SK-N-SH (cell line): ENCODE data around the gene ZNF44. TPM values are rescaled to one million over a fixed set of nuclear protein-coding genes. Genes with fewer than 3 reads are reported as not detected.

Source experiments
- CTCF ChIA-PET: fragments of 300-600, 350-600 bp; formaldehyde crosslinking; extraction: SDS; loops from one replicate; lab custom pipeline; 2021; lab: Yijun Ruan, JAX
- POLR2A ChIA-PET: fragments of 350-600 bp; sonication (Branson Sonifier 250); formaldehyde crosslinking; extraction: SDS; loops from one replicate; lab custom pipeline; 2020; ENCODE audit warnings: antibody characterized with exemption, inconsistent platforms; lab: Yijun Ruan, JAX
- DNase-seq: peaks from one replicate; pipeline ENCODE4 v3.0.0; 2012
- H2AFZ ChIP-seq: fragments of 200-600 bp; sonication (generic); 2 replicates; pipeline ENCODE4 v1.8.1; 2016; ENCODE audit warnings: antibody characterized with exemption, mild to moderate bottlenecking, low read depth
- H3F3A ChIP-seq: fragments of 200-600 bp; sonication (generic); replicated peaks from 2 replicates; pipeline ENCODE3; 2016; ENCODE audit warnings: antibody characterized with exemption, mild to moderate bottlenecking; ENCODE audit not compliant: insufficient read depth
- H3K27ac ChIP-seq, 2 experiments: fragments of 200-500 bp in 1 of 2; fragments of 200-600 bp in 1 of 2; sonication (Bioruptor generic) in 1 of 2; sonication (generic), shearing (Covaris generic) in 1 of 2; 2 replicates each; pipeline versions ENCODE4 v1.5.1 to v1.6.1; 2014 to 2016; ENCODE audit warnings: low read depth in 2 of 2, inconsistent platforms in 1 of 2, low read length in 1 of 2, mild to moderate bottlenecking in 1 of 2, mixed read lengths in 1 of 2
- H3K27me3 ChIP-seq: fragments of 200-600 bp; sonication (generic), shearing (Covaris generic); 2 replicates; pipeline ENCODE4 v1.6.1; 2016; ENCODE audit warnings: mixed run types; ENCODE audit not compliant: insufficient read depth
- H3K36me3 ChIP-seq, 2 experiments: fragments of 200-500 bp in 1 of 2; fragments of 200-600 bp in 1 of 2; sonication (Bioruptor generic) in 1 of 2; sonication (generic) in 1 of 2; replicated peaks in 1 of 2; 2 replicates each; pipeline versions ENCODE3 to v1.5.1; 2014 to 2016; ENCODE audit warnings: low read length in 1 of 2, mild to moderate bottlenecking in 1 of 2; ENCODE audit not compliant: insufficient read depth in 2 of 2, control insufficient read depth in 1 of 2
- H3K4me1 ChIP-seq, 2 experiments: fragments of 200-500 bp in 1 of 2; fragments of 200-600 bp in 1 of 2; sonication (Bioruptor generic) in 1 of 2; sonication (generic), shearing (Covaris generic) in 1 of 2; 2 replicates each; pipeline versions ENCODE4 v1.5.1 to v1.6.1; 2014 to 2016; ENCODE audit warnings: low read depth in 1 of 2, low read length in 1 of 2, mixed run types in 1 of 2; ENCODE audit not compliant: insufficient read depth in 2 of 2, control insufficient read depth in 1 of 2
- H3K4me2 ChIP-seq: fragments of 200-600 bp; sonication (generic), shearing (Covaris generic); 2 replicates; pipeline ENCODE4 v1.6.1; 2017; ENCODE audit warnings: mixed run types
- H3K4me3 ChIP-seq, 2 experiments: fragments of 200-500 bp in 1 of 2; fragments of 200-600 bp in 1 of 2; sonication (Bioruptor generic) in 1 of 2; sonication (generic), shearing (Covaris generic) in 1 of 2; 2 replicates each; pipeline versions ENCODE4 v1.5.1 to v1.8.1; 2014 to 2016; ENCODE audit warnings: low read depth in 2 of 2, inconsistent platforms in 1 of 2, low read length in 1 of 2, mild to moderate bottlenecking in 1 of 2, mixed read lengths in 1 of 2, moderate library complexity in 1 of 2
- H3K79me2 ChIP-seq: fragments of 200-600 bp; sonication (generic); 2 replicates; pipeline ENCODE4 v1.8.1; 2017; ENCODE audit warnings: mild to moderate bottlenecking; ENCODE audit not compliant: insufficient read depth
- H3K9ac ChIP-seq: fragments of 200-600 bp; sonication (generic); 2 replicates; pipeline ENCODE4 v1.6.1; 2017; ENCODE audit warnings: mixed run types
- H3K9me2 ChIP-seq: fragments of 200-600 bp; sonication (generic); 2 replicates; pipeline ENCODE4 v1.6.1; 2017; ENCODE audit warnings: mixed run types
- H3K9me3 ChIP-seq: fragments of 200-600 bp; sonication (generic); 2 replicates; pipeline ENCODE4 v1.6.1; 2017; ENCODE audit warnings: mixed run types, mild to moderate bottlenecking, moderate library complexity
- H4K20me1 ChIP-seq: fragments of 200-600 bp; sonication (generic); 2 replicates; pipeline ENCODE4 v1.6.1; 2017; ENCODE audit warnings: mild to moderate bottlenecking, mixed run types; ENCODE audit not compliant: insufficient read depth
- CTCF ChIP-seq: fragments of 200-600 bp; sonication (generic); IDR thresholded peaks from 2 replicates; pipeline ENCODE4 v1.6.1; 2017; ENCODE audit warnings: antibody characterized with exemption, mild to moderate bottlenecking, moderate library complexity
- EP300 ChIP-seq, 2 experiments: IDR thresholded peaks; 2 replicates each; pipeline versions ENCODE4 v1.4.0 to v1.6.1; 2012; ENCODE audit warnings: borderline replicate concordance in 1 of 2, low read depth in 1 of 2, low read length in 1 of 2
- EZH2phosphoT487 ChIP-seq: fragments of 200-600 bp; sonication (generic); IDR thresholded peaks from 2 replicates; pipeline ENCODE4 v1.6.1; 2017; ENCODE audit warnings: low read depth, mixed run types, mild to moderate bottlenecking, antibody characterized with exemption, moderate library complexity, borderline replicate concordance
- FOXJ3 ChIP-seq: sonication (generic); formaldehyde crosslinking; IDR thresholded peaks from 2 replicates; pipeline ENCODE4 v1.5.1; 2020; ENCODE audit warnings: mild to moderate bottlenecking, missing genetic modification reagents
- FOXM1 ChIP-seq: IDR thresholded peaks from 2 replicates; pipeline ENCODE4 v1.4.0; 2012; ENCODE audit warnings: low read depth, mild to moderate bottlenecking
- IRF3 ChIP-seq: fragments of 150-350 bp; IDR thresholded peaks from 2 replicates; pipeline ENCODE4 v1.6.1; 2016; ENCODE audit warnings: mild to moderate bottlenecking, low read depth, low read length
- MAX ChIP-seq: IDR thresholded peaks from 2 replicates; pipeline ENCODE4 v1.4.0; 2012; ENCODE audit warnings: low read depth
- MEF2A ChIP-seq: IDR thresholded peaks from 2 replicates; pipeline ENCODE4 v1.4.0; 2012; ENCODE audit warnings: low read depth, borderline replicate concordance
- NRF1 ChIP-seq: IDR thresholded peaks from 2 replicates; pipeline ENCODE4 v1.6.1; 2012; ENCODE audit warnings: low read depth, mild to moderate bottlenecking, low read length
- PBX3 ChIP-seq: IDR thresholded peaks from 2 replicates; pipeline ENCODE4; 2012
- POLR2AphosphoS5 ChIP-seq: IDR thresholded peaks from 2 replicates; pipeline ENCODE4 v1.6.1; 2012; ENCODE audit warnings: low read depth, low read length
- RCOR1 ChIP-seq: fragments of 150-350 bp; IDR thresholded peaks from 2 replicates; pipeline ENCODE4 v1.6.1; 2017; ENCODE audit warnings: antibody characterized with exemption, low read length
- REST ChIP-seq: IDR thresholded peaks from 2 replicates; pipeline ENCODE4 v1.6.1; 2012; ENCODE audit warnings: mild to moderate bottlenecking, low read depth, low read length, moderate library complexity
- SIN3A ChIP-seq: IDR thresholded peaks from 2 replicates; pipeline ENCODE4 v1.6.1; 2012; ENCODE audit warnings: low read depth, mild to moderate bottlenecking, low read length, moderate library complexity, borderline replicate concordance
- TAF1 ChIP-seq: IDR thresholded peaks from 2 replicates; pipeline ENCODE4 v1.6.1; 2012; ENCODE audit warnings: low read depth, mild to moderate bottlenecking, low read length, moderate library complexity, borderline replicate concordance
- WGBS: methylation state at CpG from one replicate; pipeline ENCODE4 v1.1.6; 2017; ENCODE audit warnings: low lambda C conversion rate; 5-methylcytosine and 5-hydroxymethylcytosine counted together
- polyA plus RNA-seq, 3 experiments: library from polyadenylated mRNA; depleted of rRNA; stranded (reverse); fragments of >200 nt; gene quantifications; 2 replicates each; pipeline ENCODE4 v1.2.3, GENCODE V29; 2012

ZNF44 gene
- polyA plus RNA-seq, 1 of the 3 experiments (the other 2 are of a cell fraction) = 3.6 TPM

- no peak overlapping the region for H2AFZ ChIP-seq
- peaks cover 0 to 13% of the 10 kb centered on the region in 2 experiments for H3K36me3 ChIP-seq
- no peaks in the 10 kb centered on the region for H3K27me3 ChIP-seq
- no peak for DNase-seq
- TF ChIP-seq POLR2AphosphoS5 = no peak
- TF ChIP-seq RCOR1 = no peak
- no peak for TF ChIP-seq CTCF
- no peak for TF ChIP-seq TAF1
- no peaks in the 10 kb centered on the region for H3K4me1 ChIP-seq
- no peaks in the 10 kb centered on the region for H3K9me2 ChIP-seq
- ChIA-PET POLR2A (no interaction called here), CTCF (no interaction called here)
- peaks cover 80% of the 10 kb centered on the region for H3K79me2 ChIP-seq
- H3K4me3 ChIP-seq = no peak overlapping the region
- H3F3A ChIP-seq = peaks cover 3% of the 10 kb centered on the region
- H3K27ac ChIP-seq = no peak overlapping the region
- 0 out of 2 replicates have a peak, but pooled peaks cover 4% of the 10 kb centered on the region for H3K9me3 ChIP-seq
- no peaks in the 10 kb centered on the region for H4K20me1 ChIP-seq
- WGBS = 98% methylated on average over 7 of the region's 18 CpGs
- no peak overlapping the region for H3K9ac ChIP-seq
- H3K4me2 ChIP-seq = no peak overlapping the region
Observed at GRCh38 chr19:12284631-12285030, 10.1 kb downstream of the ZNF44 start.

DNA sequence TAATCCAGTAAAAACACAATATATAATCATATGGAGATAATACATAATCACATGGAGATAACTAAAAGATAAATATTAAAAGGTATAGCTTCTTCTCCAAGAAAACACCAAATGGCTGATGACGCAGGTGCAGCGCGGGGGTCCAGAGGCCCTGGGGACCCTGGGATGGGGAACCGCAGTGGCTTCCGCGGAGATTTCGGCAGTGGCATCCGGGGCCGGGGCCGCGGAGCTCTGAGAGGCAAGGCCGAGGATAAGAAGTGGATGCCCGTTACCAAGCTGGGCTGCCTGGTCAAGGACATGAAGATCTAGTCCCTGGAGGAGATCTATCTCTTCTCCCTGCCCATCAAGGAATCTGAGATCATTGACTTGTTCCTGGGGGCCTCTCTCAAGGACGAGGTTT lies 10.5 kb downstream of the ZNF44 start:
- Histone ChIP-seq H3K27me3 (no peaks in the 10 kb centered on the region), H3K27ac (no peak overlapping the region), H3K36me3 (peaks cover 0 to 17% of the 10 kb centered on the region in 2 experiments), H3F3A (peaks cover 3% of the 10 kb centered on the region), H3K9ac (no peak overlapping the region), H3K9me3 (0 out of 2 replicates have a peak, but pooled peaks cover 4% of the 10 kb centered on the region), H3K4me2 (no peak overlapping the region), H3K4me3 (no peak overlapping the region), H4K20me1 (no peaks in the 10 kb centered on the region), H3K9me2 (no peaks in the 10 kb centered on the region), H2AFZ (no peak overlapping the region), H3K4me1 (no peaks in the 10 kb centered on the region), H3K79me2 (peaks cover 81% of the 10 kb centered on the region)
- 91% methylated on average over 14 of the region's 14 CpGs for WGBS
- ChIA-PET POLR2A (no interaction called here), CTCF (no interaction called here)
- no peak for DNase-seq
- no peak for TF ChIP-seq PBX3
- TF ChIP-seq FOXM1 = no peak
- no peak for TF ChIP-seq IRF3
- no peak for TF ChIP-seq NRF1
- no peak for TF ChIP-seq CTCF
- TF ChIP-seq REST = no peak
- TF ChIP-seq TAF1 = no peak
- TF ChIP-seq FOXJ3 (CRISPR knock-in tag) = no peak
- no peak for TF ChIP-seq MEF2A
- TF ChIP-seq MAX = no peak
- TF ChIP-seq EP300 (IDR thresholded peaks at IDR 0.05; ENCODE audit: borderline replicate concordance in 1 of 2, low read depth in 1 of 2, low read length in 1 of 2) = no peak
- TF ChIP-seq EZH2phosphoT487 = no peak
- no peak for TF ChIP-seq SIN3A
